SIG-M5 treated with dmso at 0.1 percent for 504 hours (cell line): ENCODE results near the gene TEPSIN.

Experiments
- DNase-seq: peaks from one replicate; lab custom pipeline; 2025; ENCODE audit not compliant: unreplicated experiment; lab: John Stamatoyannopoulos, UW

The TEPSIN gene

GRCh38 chr17:81222906-81223761, 15.7 kb downstream of the TEPSIN start, which contains the start of gene CEP131:
CEP131 (minus strand) TSS chr17:81222965; CDS start chr17:81220056, 2,909 bp downstream.
- DNase-seq: peak; percentile 96

- no peak for DNase-seq
Measured at GRCh38 chr17:81222620-81222905, 16.3 kb downstream of the TEPSIN start.

GRCh38 chr17:81221842-81222619, 16.8 kb downstream of the TEPSIN start:
- no peak for DNase-seq

- no peak for DNase-seq
Measured at GRCh38 chr17:81221371-81221841, 17.4 kb downstream of the TEPSIN start.

- no peak for DNase-seq
Measured at GRCh38 chr17:81219476-81220180, 19.2 kb downstream of the TEPSIN start.

GRCh38 chr17:81218991-81219390, 19.9 kb downstream of the TEPSIN start:
- no peak for DNase-seq

GRCh38 chr17:81218459-81218858, 20.4 kb downstream of the TEPSIN start:
- no peak for DNase-seq

- no peak for DNase-seq
Measured at GRCh38 chr17:81217491-81217890, 21.4 kb downstream of the TEPSIN start.

GRCh38 chr17:81213978-81214377, 24.9 kb downstream of the TEPSIN start:
- DNase-seq: no peak

GRCh38 chr17:81212365-81212764, 26.5 kb downstream of the TEPSIN start:
- no peak for DNase-seq

- DNase-seq: no peak
Measured at GRCh38 chr17:81210868-81211267, 28.0 kb downstream of the TEPSIN start.

- DNase-seq: no peak
Measured at GRCh38 chr17:81210466-81210865, 28.4 kb downstream of the TEPSIN start.

- no peak for DNase-seq
Measured at GRCh38 chr17:81209141-81209540, 29.7 kb downstream of the TEPSIN start.

GRCh38 chr17:81208651-81209050, 30.2 kb downstream of the TEPSIN start:
- DNase-seq: no peak

- no peak for DNase-seq
Measured at GRCh38 chr17:81207610-81208581, 31.0 kb downstream of the TEPSIN start.

- no peak for DNase-seq
Measured at GRCh38 chr17:81206657-81207056, 32.2 kb downstream of the TEPSIN start.

- no peak for DNase-seq
Measured at GRCh38 chr17:81206166-81206565, 32.7 kb downstream of the TEPSIN start.

- DNase-seq: no peak
Measured at GRCh38 chr17:81204578-81204977, 34.3 kb downstream of the TEPSIN start.

- no peak for DNase-seq
Measured at GRCh38 chr17:81203136-81203535, 35.7 kb downstream of the TEPSIN start.

GRCh38 chr17:81202318-81202717, 36.5 kb downstream of the TEPSIN start:
- no peak for DNase-seq
